ENCODE measurements around the gene RALY. TPM values are rescaled to one million over a fixed set of nuclear protein-coding genes. Genes with fewer than 3 reads are reported as not detected.

RALY gene
- total and polyA plus RNA-seq, 2 of the 4 experiments (the other 2 are of a cell fraction) = 46.2 to 115 TPM

GRCh38 chr20:34066476-34067090 is 72.9 kb downstream of the RALY start:
- Histone ChIP-seq H3K18ac (ENCODE audit: low read depth, low read length) (no peak overlapping the region), H2BK20ac (ENCODE audit: low read depth, low read length) (no peak overlapping the region), H2AK9ac (replicated peaks; ENCODE audit: low read depth, low read length, poor library complexity) (no peak overlapping the region), H2BK5ac (ENCODE audit: low read depth, low read length, poor library complexity, severe bottlenecking) (no peak overlapping the region), H3K9ac (ENCODE audit: low read depth, low read length) (no peak overlapping the region), H4K5ac (ENCODE audit: low read depth, low read length) (no peak overlapping the region), H3K56ac (ENCODE audit: extremely low read depth, insufficient read depth, low read length) (no peak overlapping the region), H2AFZ (replicated peaks; ENCODE audit: low read length, poor library complexity) (no peak overlapping the region), H3K27ac (ENCODE audit: insufficient read depth, low read length) (no peak overlapping the region), H2BK120ac (ENCODE audit: low read depth, low read length) (no peak overlapping the region), H4K20me1 (ENCODE audit: insufficient read depth, low read length) (peaks cover 86% of the 10 kb centered on the region), H3K36me3 (ENCODE audit: control insufficient read depth, insufficient read depth, low read length) (peaks cover 5% of the 10 kb centered on the region), H3K9me3 (ENCODE audit: control insufficient read depth, insufficient read depth, low read length) (no peaks in the 10 kb centered on the region), H2BK15ac (ENCODE audit: low read depth, low read length) (no peak overlapping the region), H3K4me3 (ENCODE audit: insufficient read depth, low read depth, low read length) (no peak overlapping the region), H4K8ac (ENCODE audit: low read depth in 2 of 2, low read length in 2 of 2) (no peak overlapping the region), H3K4ac (ENCODE audit: low read depth, low read length) (no peak overlapping the region), H3K14ac (replicated peaks; ENCODE audit: low read depth, low read length) (no peak overlapping the region), H3K27me3 (ENCODE audit: control insufficient read depth, insufficient read depth, low read length) (no peaks in the 10 kb centered on the region), H3K4me1 (ENCODE audit: control insufficient read depth, insufficient read depth, low read length) (peaks cover 22% of the 10 kb centered on the region), H3K23ac (ENCODE audit: low read depth, low read length) (no peak overlapping the region), H3K79me1 (ENCODE audit: low read depth in 1 of 2, low read length in 2 of 2) (peaks cover 45 to 94% of the 10 kb centered on the region in 2 experiments), H2AK5ac (ENCODE audit: low read depth, low read length) (no peak overlapping the region), H3K9me1 (ENCODE audit: insufficient read depth, low read length) (peaks cover 31% of the 10 kb centered on the region), H3K4me2 (ENCODE audit: low read depth, low read length) (no peak overlapping the region), H4K91ac (ENCODE audit: insufficient read depth, low read depth, low read length) (no peak overlapping the region)
- dilution Hi-C loops (cut with HindIII; ENCODE audit: low sequenced_read_pairs, unreplicated experiment) = no loop called here
- CTCF ChIA-PET = no interaction called here
- intact Hi-C loops (cut with micrococcal nuclease) = no loop called here
- in situ Hi-C loops (cut with MboI; ENCODE audit: low sequenced_read_pairs) = loop anchor here (5.0 kb wide), 1 partner anchor 209 kb away; no protein-coding TSS in a partner anchor
- POLR2A ChIA-PET (ENCODE audit: unreplicated experiment) = no interaction called here
- DNase-seq (peak; percentile 56), ATAC-seq (ENCODE audit: low read depth) (no peak)
- no CpG with 5 or more reads among the region's 3 CpGs for WGBS, 2 experiments (ENCODE audit: extremely low coverage in 2 of 2, insufficient read length in 1 of 2)
- BruUV-seq (replicated peaks) = no TSS peak
- TF ChIP-seq BHLHE40 (IDR thresholded peaks at IDR 0.05; ENCODE audit: low read depth, low read length) = no peak
- no peak for TF ChIP-seq SMC3 (IDR thresholded peaks at IDR 0.05; ENCODE audit: low read depth, low read length)
- TF ChIP-seq NFE2L2 (IDR thresholded peaks at IDR 0.05; ENCODE audit: low read depth, low read length) = no peak
- TF ChIP-seq MXI1 (IDR thresholded peaks at IDR 0.05; ENCODE audit: borderline replicate concordance, low read depth, low read length) = no peak
- no peak for TF ChIP-seq MAZ (IDR thresholded peaks at IDR 0.05; ENCODE audit: borderline replicate concordance, low read depth, low read length)
- TF ChIP-seq RCOR1 (IDR thresholded peaks at IDR 0.05; ENCODE audit: insufficient replicate concordance, low read length) = no peak
- no peak for TF ChIP-seq MAFK (IDR thresholded peaks at IDR 0.05; ENCODE audit: low read depth, low read length)

Measured in IMR-90 (cell line).